Spleen (tissue), 7 donors: ENCODE measurements around the gene CSRP1.

ENCODE experiments used
- POLR2A ChIP-seq, 3 donors: fragments of 450-650 bp; IDR thresholded peaks; one replicate each; pipeline ENCODE4 v1.5.1; 2017; ENCODE audit warnings: antibody characterized with exemption in 3 of 3, mild to moderate bottlenecking in 1 of 3
- POLR2AphosphoS5 ChIP-seq, 3 donors: sonication (generic); formaldehyde crosslinking; IDR thresholded peaks; one replicate each; pipeline ENCODE4 v1.5.1; 2017; ENCODE audit warnings: antibody characterized with exemption in 3 of 3
- TF ChIP-seq, protein P1 (sequence below), 11 experiments: fragments of 200-600 bp in 7 of 11; fragments of 450-650 bp in 4 of 11; sonication (generic) in 4 of 11; IDR thresholded peaks in 8 of 11; conservative IDR thresholded peaks in 3 of 11; 1 replicate in 7 of 11; 2 replicates in 4 of 11; pipeline versions ENCODE4 v1.4.0 to v1.8.0; 2016 to 2021; ENCODE audit warnings: antibody characterized with exemption in 11 of 11, inconsistent platforms in 4 of 11, mild to moderate bottlenecking in 1 of 11
- donor health status: DM: no; HTN: no; CAD: no; lungs with moderate emphysema.
- donor health status: DM: no; HTN: no; CAD: no.
- donor health status: DM: no; HTN: no; CAD: no.

DNA sequence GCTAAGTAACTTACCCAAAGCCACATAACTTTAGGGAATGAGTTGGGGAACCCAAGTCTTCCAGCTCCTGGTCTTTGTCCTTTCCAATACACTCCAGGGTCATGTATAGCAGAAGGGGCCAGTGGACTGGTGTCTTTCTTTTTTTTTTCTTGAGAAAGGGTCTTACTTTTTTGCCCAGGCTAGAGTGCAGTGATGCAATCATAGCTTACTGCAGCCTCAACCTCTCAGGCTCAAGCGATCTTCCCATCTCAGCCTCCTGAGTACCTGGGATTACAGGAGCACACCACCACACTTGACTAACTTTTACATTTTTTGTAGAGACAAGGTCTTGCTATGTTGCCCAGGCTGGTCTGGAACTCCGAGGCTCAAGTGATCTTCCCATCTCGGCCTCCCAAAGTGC lies 44.2 kb upstream of the CSRP1 start:
- TF ChIP-seq, protein P1, sequence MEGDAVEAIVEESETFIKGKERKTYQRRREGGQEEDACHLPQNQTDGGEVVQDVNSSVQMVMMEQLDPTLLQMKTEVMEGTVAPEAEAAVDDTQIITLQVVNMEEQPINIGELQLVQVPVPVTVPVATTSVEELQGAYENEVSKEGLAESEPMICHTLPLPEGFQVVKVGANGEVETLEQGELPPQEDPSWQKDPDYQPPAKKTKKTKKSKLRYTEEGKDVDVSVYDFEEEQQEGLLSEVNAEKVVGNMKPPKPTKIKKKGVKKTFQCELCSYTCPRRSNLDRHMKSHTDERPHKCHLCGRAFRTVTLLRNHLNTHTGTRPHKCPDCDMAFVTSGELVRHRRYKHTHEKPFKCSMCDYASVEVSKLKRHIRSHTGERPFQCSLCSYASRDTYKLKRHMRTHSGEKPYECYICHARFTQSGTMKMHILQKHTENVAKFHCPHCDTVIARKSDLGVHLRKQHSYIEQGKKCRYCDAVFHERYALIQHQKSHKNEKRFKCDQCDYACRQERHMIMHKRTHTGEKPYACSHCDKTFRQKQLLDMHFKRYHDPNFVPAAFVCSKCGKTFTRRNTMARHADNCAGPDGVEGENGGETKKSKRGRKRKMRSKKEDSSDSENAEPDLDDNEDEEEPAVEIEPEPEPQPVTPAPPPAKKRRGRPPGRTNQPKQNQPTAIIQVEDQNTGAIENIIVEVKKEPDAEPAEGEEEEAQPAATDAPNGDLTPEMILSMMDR (IDR thresholded peaks at IDR 0.05 in 8 of 11, conservative IDR thresholded peaks at IDR 0.05 in 3 of 11) = no peak
- no peak for TF ChIP-seq POLR2A (IDR thresholded peaks at IDR 0.05)
- TF ChIP-seq POLR2AphosphoS5 (IDR thresholded peaks at IDR 0.05) = no peak
